ENCODE data around the gene GRIK2. TPM values are rescaled to one million over a fixed set of nuclear protein-coding genes. Genes with fewer than 3 reads are reported as not detected.

The GRIK2 gene
- total and polyA plus RNA-seq, 11 donors = 0.33 to 7.0 (median 3.9) TPM

DNA sequence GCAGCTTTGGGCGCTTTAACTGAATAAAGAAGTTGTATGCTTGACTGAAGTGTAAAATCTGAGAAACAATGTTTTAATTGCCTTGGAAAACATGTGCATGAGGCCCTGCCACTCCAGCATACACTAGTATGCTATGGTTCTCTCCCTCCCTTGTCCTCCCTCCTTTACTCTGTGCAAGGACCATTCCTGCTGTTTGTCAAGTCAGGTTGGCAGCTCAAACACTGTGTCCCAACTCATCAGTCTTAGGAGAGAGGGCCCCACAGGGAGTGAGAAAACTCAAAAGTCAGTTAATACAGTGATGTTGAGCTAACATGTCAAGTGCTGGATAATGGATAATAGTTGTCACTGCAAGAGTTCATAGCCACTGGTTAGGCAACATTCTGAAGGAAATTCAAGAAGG lies 543.6 kb downstream of the GRIK2 start:
- 89 to 95% (median 92%) methylated on average over 1 of the region's 1 CpG for WGBS, 4 donors

DNA sequence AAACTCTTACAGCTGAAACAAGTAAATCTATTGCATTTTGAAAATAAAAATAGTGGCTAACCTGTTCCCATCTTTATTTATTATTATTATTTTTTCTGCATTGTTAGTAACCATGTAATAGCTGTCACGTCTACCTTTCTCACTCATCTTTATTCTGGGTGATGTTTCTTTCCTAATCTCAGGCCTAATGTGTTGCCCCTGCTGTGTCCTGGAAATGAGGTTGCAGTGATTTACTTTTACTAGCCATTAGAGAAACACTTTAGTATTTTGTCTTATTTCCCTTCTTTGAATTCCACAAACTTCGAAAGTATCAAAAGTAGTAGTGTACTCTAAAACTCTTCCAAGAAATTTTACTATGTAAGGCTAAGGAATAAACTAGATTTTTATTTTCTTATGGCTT lies 546.9 kb downstream of the GRIK2 start:
- no peaks in the 10 kb centered on the region for H3K36me3 ChIP-seq
- H3K27ac ChIP-seq = no peak overlapping the region
- TF ChIP-seq POLR2A (IDR thresholded peaks at IDR 0.05) = no peak
- TF ChIP-seq, protein P1, sequence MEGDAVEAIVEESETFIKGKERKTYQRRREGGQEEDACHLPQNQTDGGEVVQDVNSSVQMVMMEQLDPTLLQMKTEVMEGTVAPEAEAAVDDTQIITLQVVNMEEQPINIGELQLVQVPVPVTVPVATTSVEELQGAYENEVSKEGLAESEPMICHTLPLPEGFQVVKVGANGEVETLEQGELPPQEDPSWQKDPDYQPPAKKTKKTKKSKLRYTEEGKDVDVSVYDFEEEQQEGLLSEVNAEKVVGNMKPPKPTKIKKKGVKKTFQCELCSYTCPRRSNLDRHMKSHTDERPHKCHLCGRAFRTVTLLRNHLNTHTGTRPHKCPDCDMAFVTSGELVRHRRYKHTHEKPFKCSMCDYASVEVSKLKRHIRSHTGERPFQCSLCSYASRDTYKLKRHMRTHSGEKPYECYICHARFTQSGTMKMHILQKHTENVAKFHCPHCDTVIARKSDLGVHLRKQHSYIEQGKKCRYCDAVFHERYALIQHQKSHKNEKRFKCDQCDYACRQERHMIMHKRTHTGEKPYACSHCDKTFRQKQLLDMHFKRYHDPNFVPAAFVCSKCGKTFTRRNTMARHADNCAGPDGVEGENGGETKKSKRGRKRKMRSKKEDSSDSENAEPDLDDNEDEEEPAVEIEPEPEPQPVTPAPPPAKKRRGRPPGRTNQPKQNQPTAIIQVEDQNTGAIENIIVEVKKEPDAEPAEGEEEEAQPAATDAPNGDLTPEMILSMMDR (IDR thresholded peaks at IDR 0.05) = no peak
- H3K9me3 ChIP-seq = no peaks in the 10 kb centered on the region
- intact Hi-C loops (cut with DNase I) = no loop called here
- DNase-seq (no peak), ATAC-seq (no peak)
- H3K4me3 ChIP-seq = no peak overlapping the region
- WGBS, 4 donors = 78 to 88% (median 80%) methylated on average over 2 of the region's 2 CpGs
- H3K4me1 ChIP-seq = no peaks in the 10 kb centered on the region
- H3K27me3 ChIP-seq = no peaks in the 10 kb centered on the region

More for the DNA sequence above, 543.6 kb downstream of the GRIK2 start:
- ATAC-seq (no peak), DNase-seq (no peak)
- Histone ChIP-seq H3K36me3 (no peaks in the 10 kb centered on the region), H3K9me3 (no peaks in the 10 kb centered on the region), H3K27me3 (no peaks in the 10 kb centered on the region), H3K4me3 (no peak overlapping the region), H3K4me1 (no peaks in the 10 kb centered on the region), H3K27ac (no peak overlapping the region)
- no peak for TF ChIP-seq POLR2A (IDR thresholded peaks at IDR 0.05)
- TF ChIP-seq, protein P1 (IDR thresholded peaks at IDR 0.05) = no peak
- intact Hi-C loops (cut with DNase I) = no loop called here

DNA sequence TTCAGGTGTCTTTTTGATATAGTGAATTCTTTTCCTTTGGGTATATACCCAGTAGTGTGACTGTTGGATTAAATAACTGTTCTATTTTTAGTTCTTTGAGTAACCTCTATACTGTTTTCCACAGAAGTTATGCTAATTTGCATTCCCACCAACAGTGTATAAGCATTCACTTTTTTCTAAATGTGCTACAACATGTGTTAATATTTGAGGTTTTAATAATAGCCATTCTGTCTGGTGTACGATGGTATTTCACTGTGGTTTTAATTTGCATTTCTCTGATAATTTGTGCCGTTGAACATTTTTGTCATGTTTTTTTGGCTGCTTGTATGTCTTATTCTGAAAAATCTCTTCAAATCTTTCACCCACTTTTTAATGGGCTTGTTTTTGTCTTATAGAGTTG lies 563.5 kb downstream of the GRIK2 start:
- H3K9me3 ChIP-seq = peaks cover 0 to 14% (median 0%) of the 10 kb centered on the region in 12 donors
- WGBS, 4 donors = 68 to 88% (median 85%) methylated on average over 2 of the region's 2 CpGs
- DNase-seq = no peak
- no peak overlapping the region for H3K4me3 ChIP-seq
- H3K36me3 ChIP-seq = no peaks in the 10 kb centered on the region
- TF ChIP-seq, protein P1 (IDR thresholded peaks at IDR 0.05) = no peak
- no peak for TF ChIP-seq POLR2A (IDR thresholded peaks at IDR 0.05)
- ATAC-seq = no peak
- H3K27ac ChIP-seq = no peak overlapping the region
- intact Hi-C loops (cut with DNase I) = no loop called here
- no peaks in the 10 kb centered on the region for H3K27me3 ChIP-seq
- H3K4me1 ChIP-seq = no peaks in the 10 kb centered on the region

DNA sequence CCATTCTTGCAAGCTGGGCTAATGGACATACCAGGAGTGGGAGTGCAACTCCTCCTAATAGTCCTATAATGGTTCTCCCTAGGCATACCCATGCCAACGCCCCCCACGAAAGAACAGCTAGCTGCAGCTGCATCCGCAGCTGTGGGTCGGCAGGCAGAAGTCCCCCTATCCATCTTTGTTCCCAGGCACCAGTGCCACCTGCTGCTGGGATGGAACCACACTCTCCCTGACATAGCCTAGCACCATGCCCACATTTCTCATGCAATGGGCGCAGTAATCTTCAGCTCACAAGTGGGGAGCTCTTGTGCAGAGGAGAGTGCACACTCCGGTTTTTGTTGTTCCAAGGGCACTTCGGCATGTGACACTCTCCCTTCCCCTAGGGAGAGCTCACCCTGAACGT lies 567.8 kb downstream of the GRIK2 start:
- peaks cover 0 to 23% (median 0%) of the 10 kb centered on the region in 12 donors for H3K9me3 ChIP-seq
- no peak for TF ChIP-seq POLR2A (IDR thresholded peaks at IDR 0.05)
- TF ChIP-seq, protein P1 (IDR thresholded peaks at IDR 0.05) = no peak
- ATAC-seq = no peak
- no peaks in the 10 kb centered on the region for H3K4me1 ChIP-seq
- no peaks in the 10 kb centered on the region for H3K36me3 ChIP-seq
- no peak for DNase-seq
- H3K4me3 ChIP-seq = no peak overlapping the region
- WGBS, 4 donors = 79 to 85% (median 84%) methylated on average over 8 of the region's 8 CpGs
- H3K27ac ChIP-seq = no peak overlapping the region
- no peaks in the 10 kb centered on the region for H3K27me3 ChIP-seq
- intact Hi-C loops (cut with DNase I) = no loop called here

Measured in heart left ventricle (tissue), 16 donors.